Measurements from ENCODE around the gene TWSG1.

Gene TWSG1

DNA sequence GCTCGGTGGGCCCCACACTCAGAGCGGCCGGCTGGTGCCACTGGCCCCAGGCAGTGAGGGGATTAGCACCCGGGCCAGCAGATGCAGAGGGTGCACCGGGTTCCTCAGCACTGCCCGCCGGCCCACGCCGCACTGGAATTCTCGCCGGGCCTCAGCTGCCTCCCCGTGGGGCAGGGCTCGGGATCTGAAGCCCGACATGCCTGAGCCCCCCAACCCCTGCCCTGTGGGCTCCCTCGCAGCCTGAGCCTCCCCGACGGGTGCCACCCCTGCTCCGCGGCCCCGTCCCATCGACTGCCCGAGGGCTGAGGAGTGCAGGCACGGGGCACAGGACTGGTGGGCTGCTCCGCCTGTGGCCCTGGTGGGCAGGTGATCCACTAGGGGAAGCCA is 37.6 kb upstream of the TWSG1 start:
- TF ChIP-seq POLR2AphosphoS5 (IDR thresholded peaks at IDR 0.05; ENCODE audit: low read depth, low read length) (no peak), REST (IDR thresholded peaks at IDR 0.05; ENCODE audit: insufficient read depth in 1 of 2, low read depth in 2 of 2, low read length in 2 of 2) (no peak), SIN3A (IDR thresholded peaks at IDR 0.05; ENCODE audit: borderline replicate concordance, insufficient read depth, low read length) (no peak), FOXP2 (optimal IDR thresholded peaks at IDR 0.05; ENCODE audit: borderline replicate concordance, extremely low read depth, extremely low read length, insufficient read depth) (no peak)

GRCh38 chr18:9304388-9305070 is 30.0 kb upstream of the TWSG1 start:
- TF ChIP-seq TAF1 (IDR thresholded peaks at IDR 0.05; ENCODE audit: borderline replicate concordance, insufficient read depth, low read length) (no peak), POLR2AphosphoS5 (IDR thresholded peaks at IDR 0.05; ENCODE audit: low read depth, low read length) (no peak), SIN3A (IDR thresholded peaks at IDR 0.05; ENCODE audit: borderline replicate concordance, insufficient read depth, low read length) (no peak), FOXP2 (optimal IDR thresholded peaks at IDR 0.05; ENCODE audit: borderline replicate concordance, extremely low read depth, extremely low read length, insufficient read depth) (no peak), REST (IDR thresholded peaks at IDR 0.05; ENCODE audit: insufficient read depth in 1 of 2, low read depth in 2 of 2, low read length in 2 of 2) (no peak)

GRCh38 chr18:9319333-9319732 is 15.2 kb upstream of the TWSG1 start:
- TF ChIP-seq FOXP2 (optimal IDR thresholded peaks at IDR 0.05; ENCODE audit: borderline replicate concordance, extremely low read depth, extremely low read length, insufficient read depth): no peak
- no peak for TF ChIP-seq REST (IDR thresholded peaks at IDR 0.05; ENCODE audit: insufficient read depth in 1 of 2, low read depth in 2 of 2, low read length in 2 of 2)
- TF ChIP-seq POLR2AphosphoS5 (IDR thresholded peaks at IDR 0.05; ENCODE audit: low read depth, low read length): no peak

GRCh38 chr18:9321017-9321452 is 13.5 kb upstream of the TWSG1 start:
- no peak for TF ChIP-seq POLR2AphosphoS5 (IDR thresholded peaks at IDR 0.05; ENCODE audit: low read depth, low read length)
- TF ChIP-seq SIN3A (IDR thresholded peaks at IDR 0.05; ENCODE audit: borderline replicate concordance, insufficient read depth, low read length): no peak
- TF ChIP-seq REST (IDR thresholded peaks at IDR 0.05; ENCODE audit: insufficient read depth in 1 of 2, low read depth in 2 of 2, low read length in 2 of 2): no peak
- TF ChIP-seq FOXP2 (optimal IDR thresholded peaks at IDR 0.05; ENCODE audit: borderline replicate concordance, extremely low read depth, extremely low read length, insufficient read depth): no peak
- TF ChIP-seq TAF1 (IDR thresholded peaks at IDR 0.05; ENCODE audit: borderline replicate concordance, insufficient read depth, low read length): no peak

DNA sequence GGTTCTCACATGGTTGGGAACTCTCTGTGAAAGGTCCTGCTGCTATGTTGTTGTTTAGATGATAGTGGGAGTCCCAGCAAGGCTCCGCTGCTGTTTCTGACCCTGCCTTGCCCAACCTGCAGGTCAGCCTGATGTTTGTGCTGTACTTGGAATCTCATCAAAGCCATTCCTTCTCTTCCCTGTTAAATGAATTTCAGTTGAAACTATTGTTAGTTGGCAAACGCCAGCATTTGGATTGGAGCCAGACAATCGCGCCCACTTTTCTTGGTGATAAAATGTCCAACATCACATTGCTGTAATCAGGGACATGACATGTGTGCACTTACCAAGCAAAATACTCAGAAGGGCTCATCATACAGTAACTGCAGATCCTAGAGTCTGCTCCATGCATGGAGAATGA is 12.8 kb upstream of the TWSG1 start:
- TF ChIP-seq TAF1 (IDR thresholded peaks at IDR 0.05; ENCODE audit: borderline replicate concordance, insufficient read depth, low read length): no peak
- TF ChIP-seq POLR2AphosphoS5 (IDR thresholded peaks at IDR 0.05; ENCODE audit: low read depth, low read length): no peak
- no peak for TF ChIP-seq SIN3A (IDR thresholded peaks at IDR 0.05; ENCODE audit: borderline replicate concordance, insufficient read depth, low read length)
- TF ChIP-seq FOXP2 (optimal IDR thresholded peaks at IDR 0.05; ENCODE audit: borderline replicate concordance, extremely low read depth, extremely low read length, insufficient read depth): no peak
- TF ChIP-seq REST (IDR thresholded peaks at IDR 0.05; ENCODE audit: insufficient read depth in 1 of 2, low read depth in 2 of 2, low read length in 2 of 2): no peak
